Activated T-cell treated with anti-CD3 and anti-CD28 coated beads, Interleukin-2, amount 50 U/mL, for 1 hour (primary cell): Measurements from ENCODE around the gene IQSEC3.

ENCODE experiments used
- DNase-seq: peaks from one replicate; pipeline ENCODE4 v3.0.0-alpha.2; 2020

The IQSEC3 gene

DNA sequence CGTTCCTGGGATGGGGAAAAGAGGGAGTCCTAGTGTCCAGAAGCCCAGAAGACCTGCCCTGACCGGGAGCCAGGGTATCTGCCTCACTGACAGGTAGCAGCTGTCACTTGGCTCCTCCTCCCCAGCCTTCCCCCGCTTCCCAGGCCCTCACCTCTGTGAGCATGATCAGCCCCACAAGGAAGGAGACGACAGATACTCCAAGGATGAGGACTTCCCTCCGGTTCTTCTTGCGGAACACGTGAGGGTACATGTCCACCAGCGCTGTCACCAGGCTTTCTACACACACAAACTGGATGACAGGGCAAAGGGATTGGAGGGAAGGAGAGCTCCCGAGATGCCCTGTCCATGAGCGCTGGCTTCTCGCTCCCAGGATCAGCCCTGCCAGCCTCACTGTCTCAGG is 157.3 kb downstream of the IQSEC3 start:
- no peak for DNase-seq

DNA sequence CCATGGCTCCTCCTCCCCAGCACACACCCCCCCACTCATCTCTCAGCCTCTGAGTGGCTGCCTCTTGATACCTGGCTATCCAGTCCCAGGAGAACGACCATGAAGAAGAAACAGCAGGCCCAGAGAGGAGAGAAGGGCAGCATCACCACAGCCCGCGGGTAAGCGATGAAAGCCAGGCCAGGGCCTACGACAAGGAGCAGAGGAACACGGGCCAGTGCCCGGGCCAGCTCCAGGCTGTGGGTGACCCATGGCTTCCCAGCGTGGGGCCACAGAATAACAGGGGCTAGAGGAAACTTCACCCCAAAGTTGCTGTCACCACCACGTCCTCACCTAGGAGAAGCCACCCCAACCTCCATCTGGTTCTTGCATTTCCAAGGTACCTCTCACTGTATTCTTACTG is 157.8 kb downstream of the IQSEC3 start:
- DNase-seq, result no peak

DNA sequence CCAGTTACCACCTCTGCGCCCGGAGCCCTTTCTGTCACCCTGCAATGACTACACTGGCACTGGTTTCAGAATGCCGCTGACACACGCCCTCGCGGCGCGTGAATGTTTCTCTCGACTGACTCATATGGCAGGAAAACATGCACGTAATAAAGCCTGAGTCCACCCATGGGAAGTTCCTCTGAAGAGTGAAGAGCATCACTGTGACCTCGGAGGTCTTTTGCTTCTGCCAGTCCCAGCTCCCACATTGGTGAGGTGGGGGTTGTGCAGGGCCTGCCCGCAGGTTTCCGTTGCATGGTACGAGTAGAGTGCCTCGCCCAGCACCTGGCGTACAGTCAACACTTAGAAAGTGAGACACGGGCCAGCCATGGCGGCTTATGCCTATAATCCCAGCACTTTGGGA is 158.4 kb downstream of the IQSEC3 start:
- no peak for DNase-seq

DNA sequence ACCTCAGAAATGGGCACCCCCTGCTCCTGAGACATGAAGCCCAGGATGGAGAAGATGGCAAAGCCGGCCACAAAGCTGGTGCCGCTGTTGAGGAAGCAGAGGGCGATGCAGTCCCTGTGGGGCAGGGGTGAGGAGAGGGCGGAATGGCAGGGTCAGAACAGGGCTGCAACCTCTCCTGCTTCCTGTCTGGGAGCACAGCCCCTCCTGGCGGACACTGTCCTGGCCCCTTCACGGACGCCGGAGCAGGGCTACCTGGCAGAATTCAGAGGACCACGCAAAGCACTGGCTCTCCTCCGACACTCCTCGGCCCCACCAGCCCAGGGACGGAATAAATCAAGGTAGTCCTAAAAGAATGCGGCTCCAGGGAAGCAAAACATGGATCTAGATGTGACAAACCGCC is 159.8 kb downstream of the IQSEC3 start:
- DNase-seq, result no peak

DNA sequence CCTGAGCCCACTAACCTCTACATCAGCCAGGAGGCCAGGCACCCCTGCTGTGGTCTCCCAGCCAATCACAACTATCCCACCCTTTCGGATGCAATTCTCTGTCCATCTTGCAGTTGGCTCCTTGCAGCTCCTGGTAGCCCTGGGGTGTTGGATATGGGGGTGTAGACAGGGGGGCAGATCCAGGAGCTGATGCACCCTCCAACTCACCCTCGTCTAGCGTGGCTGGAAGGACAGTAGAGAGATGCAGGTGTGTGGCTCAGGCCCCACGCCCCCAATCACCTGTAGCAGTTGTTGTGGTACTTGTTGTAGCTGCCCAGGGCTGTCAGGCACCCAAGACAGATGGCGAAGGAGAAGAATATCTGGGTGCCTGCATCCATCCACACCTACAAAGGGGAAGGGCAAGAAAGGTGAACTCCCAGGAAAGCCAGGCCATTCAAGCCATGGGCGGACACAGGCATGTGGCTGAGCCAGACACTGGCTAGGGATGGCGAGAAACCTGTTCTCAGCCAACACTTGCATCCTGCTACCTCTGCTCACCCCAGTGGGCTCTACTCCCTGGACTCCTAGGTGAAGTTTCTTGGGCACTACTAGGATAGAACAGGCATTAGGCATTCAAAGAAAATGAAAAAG is 160.8 kb downstream of the IQSEC3 start:
- DNase-seq, result no peak
